Measurements from ENCODE around the gene ARHGAP18.

ARHGAP18 gene

DNA sequence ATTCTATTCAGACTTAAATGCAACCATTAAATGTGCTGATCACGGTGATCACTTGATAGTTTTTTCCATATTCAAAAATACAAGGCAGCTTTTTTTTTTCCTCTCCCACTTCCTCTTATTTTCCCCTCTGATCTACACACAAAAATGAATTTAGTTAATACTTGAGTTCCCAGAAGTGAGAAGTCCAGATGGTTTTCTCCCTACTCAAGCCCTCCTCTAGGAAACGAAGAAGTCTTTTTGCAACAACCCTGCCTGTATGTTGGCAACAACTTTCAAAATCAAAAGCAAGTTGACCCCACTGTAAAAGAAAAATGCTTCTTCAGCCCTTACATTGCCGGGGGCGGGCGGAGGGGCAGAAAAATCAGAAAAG lies 24.3 kb downstream of the ARHGAP18 start:
- Histone ChIP-seq H3K9me3 (no peaks in the 10 kb centered on the region), H3K4me1 (ENCODE audit: control insufficient read depth in 1 of 2, insufficient read depth in 1 of 2, low read depth in 1 of 2, low read length in 1 of 2) (peaks cover 87 to 98% of the 10 kb centered on the region in 2 experiments)
- TF ChIP-seq, protein P1, sequence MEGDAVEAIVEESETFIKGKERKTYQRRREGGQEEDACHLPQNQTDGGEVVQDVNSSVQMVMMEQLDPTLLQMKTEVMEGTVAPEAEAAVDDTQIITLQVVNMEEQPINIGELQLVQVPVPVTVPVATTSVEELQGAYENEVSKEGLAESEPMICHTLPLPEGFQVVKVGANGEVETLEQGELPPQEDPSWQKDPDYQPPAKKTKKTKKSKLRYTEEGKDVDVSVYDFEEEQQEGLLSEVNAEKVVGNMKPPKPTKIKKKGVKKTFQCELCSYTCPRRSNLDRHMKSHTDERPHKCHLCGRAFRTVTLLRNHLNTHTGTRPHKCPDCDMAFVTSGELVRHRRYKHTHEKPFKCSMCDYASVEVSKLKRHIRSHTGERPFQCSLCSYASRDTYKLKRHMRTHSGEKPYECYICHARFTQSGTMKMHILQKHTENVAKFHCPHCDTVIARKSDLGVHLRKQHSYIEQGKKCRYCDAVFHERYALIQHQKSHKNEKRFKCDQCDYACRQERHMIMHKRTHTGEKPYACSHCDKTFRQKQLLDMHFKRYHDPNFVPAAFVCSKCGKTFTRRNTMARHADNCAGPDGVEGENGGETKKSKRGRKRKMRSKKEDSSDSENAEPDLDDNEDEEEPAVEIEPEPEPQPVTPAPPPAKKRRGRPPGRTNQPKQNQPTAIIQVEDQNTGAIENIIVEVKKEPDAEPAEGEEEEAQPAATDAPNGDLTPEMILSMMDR (IDR thresholded peaks at IDR 0.05) = no peak

DNA sequence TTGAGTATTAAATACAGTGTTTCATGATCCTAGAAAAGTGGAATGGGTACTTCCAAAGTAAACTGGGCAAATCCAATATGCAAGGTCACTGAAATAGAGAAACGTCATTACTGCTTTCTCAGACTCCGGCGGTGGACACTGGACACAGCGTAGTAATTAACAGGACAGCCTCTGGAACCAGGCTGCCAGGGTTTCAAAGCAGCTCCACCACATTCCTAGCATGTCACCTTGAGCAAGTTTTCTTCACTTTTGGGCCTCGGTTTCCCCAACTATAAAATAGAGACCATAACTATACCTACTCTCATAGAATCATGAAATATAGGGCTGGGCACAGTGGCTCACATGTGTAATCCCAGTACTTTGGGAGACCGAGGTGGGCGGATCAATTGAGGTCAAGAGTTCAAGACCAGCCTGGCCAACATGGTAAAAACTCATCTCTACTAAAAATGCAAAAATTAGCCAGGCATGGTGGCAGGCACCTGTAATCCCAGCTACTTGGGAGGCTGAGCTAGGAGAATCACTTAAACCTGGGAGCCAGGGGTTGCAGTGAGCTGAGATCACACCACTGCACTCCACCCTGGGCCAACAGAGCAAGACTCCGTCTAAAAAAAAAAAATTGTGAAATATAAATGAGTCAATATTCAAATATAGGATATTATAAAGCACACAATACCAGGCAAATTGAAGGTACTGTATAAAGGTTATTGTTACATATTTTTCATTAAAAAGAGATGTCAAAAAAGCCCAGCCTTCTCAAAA lies 24.9 kb downstream of the ARHGAP18 start:
- peak overlapping the region; percentile 85 for H3K27ac ChIP-seq
- H3K36me3 ChIP-seq = no peaks in the 10 kb centered on the region
- peak overlapping the region in 1 of 2 experiments; percentile 33 for H3K4me3 ChIP-seq (ENCODE audit: low read depth in 1 of 2, low read length in 1 of 2)
- TF ChIP-seq, protein P1 (IDR thresholded peaks at IDR 0.05) = no peak
- H3K9me3 ChIP-seq = no peaks in the 10 kb centered on the region
- H3K27me3 ChIP-seq = no peaks in the 10 kb centered on the region
- H3K4me1 ChIP-seq (ENCODE audit: control insufficient read depth in 1 of 2, insufficient read depth in 1 of 2, low read depth in 1 of 2, low read length in 1 of 2) = peaks cover 87 to 92% of the 10 kb centered on the region in 2 experiments

More for the DNA sequence above, 24.3 kb downstream of the ARHGAP18 start:
- H3K4me3 ChIP-seq (ENCODE audit: low read depth in 1 of 2, low read length in 1 of 2) = peak overlapping the region in 1 of 2 experiments; percentile 33
- no peaks in the 10 kb centered on the region for H3K27me3 ChIP-seq
- H3K27ac ChIP-seq = peak overlapping the region; percentile 85
- H3K36me3 ChIP-seq = no peaks in the 10 kb centered on the region

DNA sequence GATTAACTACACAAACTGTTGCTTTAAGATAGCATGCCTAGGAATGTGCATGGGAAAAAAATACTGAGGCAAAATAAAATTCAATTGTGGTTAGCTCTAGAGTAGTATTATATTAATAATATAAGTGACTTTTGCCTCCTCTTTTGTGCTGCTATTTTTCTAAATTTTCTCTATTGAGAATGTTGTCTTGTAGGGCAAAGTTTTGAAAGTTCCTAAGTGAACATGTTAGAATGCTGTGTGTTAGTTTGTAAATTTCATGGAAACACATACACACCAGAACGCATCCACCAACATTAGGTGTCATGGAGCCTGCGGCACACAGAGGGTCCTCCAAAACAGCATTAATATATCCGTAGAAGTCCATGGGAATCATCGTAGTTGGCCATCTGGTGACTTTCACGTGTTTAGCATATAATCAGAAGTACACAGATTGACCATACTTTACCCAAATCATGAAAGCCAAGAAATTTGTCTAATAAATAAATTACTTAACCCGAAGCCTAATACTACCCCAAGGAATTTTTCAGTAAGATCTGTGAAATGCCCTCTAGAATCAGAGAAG lies 25.6 kb downstream of the ARHGAP18 start:
- H3K9me3 ChIP-seq = no peaks in the 10 kb centered on the region
- no peaks in the 10 kb centered on the region for H3K27me3 ChIP-seq
- peaks cover 84 to 85% of the 10 kb centered on the region in 2 experiments for H3K4me1 ChIP-seq (ENCODE audit: control insufficient read depth in 1 of 2, insufficient read depth in 1 of 2, low read depth in 1 of 2, low read length in 1 of 2)
- TF ChIP-seq, protein P1 (IDR thresholded peaks at IDR 0.05) = no peak
- no peaks in the 10 kb centered on the region for H3K36me3 ChIP-seq
- H3K4me3 ChIP-seq (ENCODE audit: low read depth in 1 of 2, low read length in 1 of 2) = peak overlapping the region; percentile 22 to 33
- peak overlapping the region; percentile 85 for H3K27ac ChIP-seq

DNA sequence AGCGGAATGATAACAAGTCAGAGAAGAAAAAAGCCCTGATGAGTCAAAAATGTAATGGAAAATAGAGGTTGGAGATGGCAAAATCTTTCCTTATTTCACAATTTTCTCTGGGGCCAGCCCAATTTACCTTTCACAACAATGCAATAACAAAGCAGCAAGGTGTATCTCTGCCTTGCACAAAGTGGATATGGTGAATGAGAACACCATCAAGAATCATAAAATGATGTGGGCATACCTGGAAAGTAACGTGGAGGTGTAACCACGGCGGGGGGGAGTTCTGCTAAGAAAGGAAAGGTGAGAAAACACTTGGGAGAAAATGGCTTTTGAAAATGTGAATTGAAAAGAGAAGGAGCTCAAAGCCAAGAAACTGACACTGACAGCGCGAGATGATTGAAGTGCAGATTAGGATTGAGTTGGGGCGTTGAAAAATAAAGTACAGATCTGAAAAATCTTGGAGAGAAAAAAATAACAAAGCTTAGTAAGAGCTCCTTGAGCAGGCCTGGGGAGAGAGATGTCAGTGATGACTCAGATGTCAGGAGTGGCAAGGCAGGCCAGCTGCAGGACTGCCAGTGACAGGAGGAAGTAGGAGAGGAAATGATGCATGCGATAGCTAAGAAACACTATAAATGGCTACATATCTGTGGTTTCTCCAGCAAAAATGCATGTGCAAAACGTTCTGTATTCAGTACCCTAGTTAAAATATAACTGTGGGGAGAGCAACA lies 26.2 kb downstream of the ARHGAP18 start:
- Histone ChIP-seq H3K27ac (peak overlapping the region; percentile 85), H3K36me3 (no peaks in the 10 kb centered on the region), H3K9me3 (no peaks in the 10 kb centered on the region), H3K4me1 (ENCODE audit: control insufficient read depth in 1 of 2, insufficient read depth in 1 of 2, low read depth in 1 of 2, low read length in 1 of 2) (peaks cover 77 to 79% of the 10 kb centered on the region in 2 experiments), H3K4me3 (ENCODE audit: low read depth in 1 of 2, low read length in 1 of 2) (peak overlapping the region; percentile 22 to 33), H3K27me3 (no peaks in the 10 kb centered on the region)
- TF ChIP-seq, protein P1 (IDR thresholded peaks at IDR 0.05) = peak; percentile 17

DNA sequence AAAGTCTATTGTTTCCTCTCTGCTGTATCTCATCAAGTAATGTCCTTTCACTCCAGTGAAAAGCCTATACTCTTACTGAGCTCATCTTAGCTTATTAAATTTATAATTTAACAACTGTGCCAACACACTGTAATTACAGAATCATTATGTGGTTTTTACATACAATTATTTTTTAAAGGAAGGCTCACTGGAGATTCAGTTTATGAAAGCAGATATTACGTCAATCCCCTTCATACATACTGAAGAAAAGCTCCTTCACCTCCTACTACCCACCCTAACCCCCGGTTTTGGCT lies 28.1 kb downstream of the ARHGAP18 start:
- TF ChIP-seq, protein P1 (IDR thresholded peaks at IDR 0.05) = no peak
- H3K36me3 ChIP-seq = no peaks in the 10 kb centered on the region
- no peaks in the 10 kb centered on the region for H3K9me3 ChIP-seq
- peaks cover 58 to 60% of the 10 kb centered on the region in 2 experiments for H3K4me1 ChIP-seq (ENCODE audit: control insufficient read depth in 1 of 2, insufficient read depth in 1 of 2, low read depth in 1 of 2, low read length in 1 of 2)
- H3K27ac ChIP-seq = peak overlapping the region; percentile 85
- H3K4me3 ChIP-seq (ENCODE audit: low read depth in 1 of 2, low read length in 1 of 2) = no peak overlapping the region
- H3K27me3 ChIP-seq = no peaks in the 10 kb centered on the region
